H9 (cell line): Measurements from ENCODE around the gene GNB3. TPM values are rescaled to one million over a fixed set of nuclear protein-coding genes. Genes with fewer than 3 reads are reported as not detected.

Experiments
- DNase-seq: peaks from one replicate; pipeline ENCODE4 v3.0.0-alpha.2; 2017
- H2AFZ ChIP-seq: one replicate; pipeline ENCODE4 v1.6.1; 2013; ENCODE audit warnings: mild to moderate bottlenecking, low read length, control low read depth, moderate library complexity
- H2AK5ac ChIP-seq: 2 replicates; pipeline ENCODE4 v1.6.1; 2013; ENCODE audit warnings: low read length, control low read depth, mixed read lengths; ENCODE audit not compliant: insufficient read length
- H2BK120ac ChIP-seq: one replicate; pipeline ENCODE4 v1.6.1; 2013; ENCODE audit warnings: low read depth, mild to moderate bottlenecking, low read length, control low read depth, inconsistent platforms; ENCODE audit not compliant: poor library complexity, severe bottlenecking
- H2BK12ac ChIP-seq: 2 replicates; pipeline ENCODE4 v1.6.1; 2013; ENCODE audit warnings: low read length, control low read depth, mixed read lengths, low read depth; ENCODE audit not compliant: insufficient read length
- H2BK15ac ChIP-seq: 2 replicates; pipeline ENCODE4 v1.6.1; 2013; ENCODE audit warnings: low read depth, low read length, control low read depth
- H2BK20ac ChIP-seq: one replicate; pipeline ENCODE4 v1.6.1; 2013; ENCODE audit warnings: low read depth, mild to moderate bottlenecking, low read length, control low read depth, inconsistent platforms; ENCODE audit not compliant: poor library complexity, severe bottlenecking
- H2BK5ac ChIP-seq: 2 replicates; pipeline ENCODE4 v1.6.1; 2013; ENCODE audit warnings: low read length, control low read depth, mixed read lengths; ENCODE audit not compliant: insufficient read length
- H3K14ac ChIP-seq: 2 replicates; pipeline ENCODE4 v1.6.1; 2013; ENCODE audit warnings: low read length, control low read depth; ENCODE audit not compliant: insufficient read depth
- H3K18ac ChIP-seq: 2 replicates; pipeline ENCODE4 v1.6.1; 2013; ENCODE audit warnings: low read depth, mild to moderate bottlenecking, mixed read lengths, low read length, control low read depth; ENCODE audit not compliant: insufficient read length
- H3K23ac ChIP-seq: 2 replicates; pipeline ENCODE4 v1.6.1; 2013; ENCODE audit warnings: low read length, control low read depth, mixed read lengths, low read depth; ENCODE audit not compliant: insufficient read length
- H3K23me2 ChIP-seq: 2 replicates; pipeline ENCODE4 v1.6.1; 2013; ENCODE audit warnings: low read depth, mild to moderate bottlenecking, mixed read lengths, low read length, control low read depth; ENCODE audit not compliant: insufficient read length, poor library complexity, severe bottlenecking
- H3K27ac ChIP-seq: 2 replicates; pipeline ENCODE4 v1.5.1; 2013; ENCODE audit warnings: low read length, control low read depth, mixed read lengths, low read depth; ENCODE audit not compliant: insufficient read length
- H3K27me3 ChIP-seq: 2 replicates; pipeline ENCODE4 v1.6.1; 2013; ENCODE audit warnings: low read length, control low read depth, inconsistent platforms; ENCODE audit not compliant: insufficient read depth
- H3K4ac ChIP-seq: 2 replicates; pipeline ENCODE4 v1.6.1; 2013; ENCODE audit warnings: low read depth, mild to moderate bottlenecking, control low read depth, inconsistent platforms, low read length, moderate library complexity
- H3K4me1 ChIP-seq: 2 replicates; pipeline ENCODE4 v1.6.1; 2013; ENCODE audit warnings: low read length, control low read depth, inconsistent platforms; ENCODE audit not compliant: insufficient read depth
- H3K4me2 ChIP-seq: 2 replicates; pipeline ENCODE4 v1.6.1; 2013; ENCODE audit warnings: low read length, control low read depth, mixed read lengths; ENCODE audit not compliant: insufficient read length, insufficient read depth
- H3K56ac ChIP-seq: 2 replicates; pipeline ENCODE4 v1.6.1; 2013; ENCODE audit warnings: low read depth, mild to moderate bottlenecking, mixed read lengths, low read length, control low read depth; ENCODE audit not compliant: insufficient read length
- H3K79me1 ChIP-seq: 2 replicates; pipeline ENCODE4 v1.6.1; 2013; ENCODE audit warnings: low read depth, mild to moderate bottlenecking, moderate library complexity, low read length, control low read depth, inconsistent platforms; ENCODE audit not compliant: insufficient read depth, poor library complexity, severe bottlenecking
- H3K79me2 ChIP-seq: 2 replicates; pipeline ENCODE4 v1.6.1; 2013; ENCODE audit warnings: low read length, control low read depth, inconsistent platforms; ENCODE audit not compliant: insufficient read depth
- H3K9ac ChIP-seq: 2 replicates; pipeline ENCODE4 v1.6.1; 2013; ENCODE audit warnings: low read length, control low read depth, mixed read lengths; ENCODE audit not compliant: insufficient read length; ENCODE audit errors: extremely low read depth
- H3K9me3 ChIP-seq: one replicate; pipeline ENCODE4 v1.6.1; 2013; ENCODE audit warnings: low read depth, low read length, inconsistent platforms; ENCODE audit not compliant: control insufficient read depth
- H3T11ph ChIP-seq: one replicate; pipeline ENCODE4 v1.6.1; 2013; ENCODE audit warnings: mild to moderate bottlenecking, low read length, control low read depth, inconsistent platforms
- H4K20me1 ChIP-seq: one replicate; pipeline ENCODE4 v1.6.1; 2013; ENCODE audit not compliant: control insufficient read depth, insufficient read length, insufficient read depth
- H4K5ac ChIP-seq: 2 replicates; pipeline ENCODE4 v1.6.1; 2013; ENCODE audit warnings: low read depth, mild to moderate bottlenecking, mixed read lengths, low read length, control low read depth; ENCODE audit not compliant: insufficient read length
- H4K8ac ChIP-seq: replicated peaks from 2 replicates; pipeline ENCODE4 v1.6.1; 2013; ENCODE audit warnings: low read length, control low read depth, mixed read lengths, low read depth; ENCODE audit not compliant: insufficient read length
- H4K91ac ChIP-seq: 2 replicates; pipeline ENCODE4 v1.6.1; 2013; ENCODE audit warnings: low read depth, mild to moderate bottlenecking, moderate library complexity, mixed read lengths, low read length, control low read depth; ENCODE audit not compliant: insufficient read length
- H3K27ac Mint-ChIP-seq, 3 experiments: 2 replicates in 2 of 3; 3 replicates in 1 of 3; pipeline ENCODE4 v1.8.0; 2020 to 2021; ENCODE audit warnings: mixed read lengths in 3 of 3, mild to moderate bottlenecking in 1 of 3, moderate library complexity in 1 of 3
- H3K27me3 Mint-ChIP-seq: 2 replicates; pipeline ENCODE4 v1.8.0; 2021; ENCODE audit warnings: low read depth, mild to moderate bottlenecking, moderate library complexity, mixed read lengths
- H3K36me3 Mint-ChIP-seq, 3 experiments: 2 replicates in 2 of 3; 3 replicates in 1 of 3; pipeline ENCODE4 v1.8.0; 2020 to 2021; ENCODE audit warnings: low read depth in 3 of 3, mixed read lengths in 3 of 3; ENCODE audit not compliant: insufficient read depth in 1 of 3
- H3K4me1 Mint-ChIP-seq, 2 experiments: 2 replicates each; pipeline ENCODE4 v1.8.0; 2020; ENCODE audit warnings: mixed read lengths in 2 of 2
- H3K4me3 Mint-ChIP-seq, 2 experiments: 2 replicates in 1 of 2; 3 replicates in 1 of 2; pipeline ENCODE4 v1.8.0; 2020 to 2021; ENCODE audit warnings: mild to moderate bottlenecking in 2 of 2, mixed read lengths in 2 of 2, moderate library complexity in 1 of 2
- H3K9me3 Mint-ChIP-seq, 2 experiments: 2 replicates in 1 of 2; 3 replicates in 1 of 2; pipeline ENCODE4 v1.8.0; 2020; ENCODE audit warnings: mild to moderate bottlenecking in 2 of 2, mixed read lengths in 2 of 2, moderate library complexity in 1 of 2
- CTCF ChIP-seq: fragments of 200-600 bp; sonication (generic); conservative IDR thresholded peaks from 3 replicates; pipeline ENCODE4 v1.8.0; 2021; ENCODE audit warnings: antibody characterized with exemption, mild to moderate bottlenecking
- WGBS: extraction: QIAGEN DNeasy Blood & Tissue Kit; methylation state at CpG from one replicate; pipeline ENCODE4 v1.1.7; 2013; ENCODE audit warnings: missing lambda C conversion rate, low lambda C conversion rate, mixed read lengths; ENCODE audit not compliant: insufficient read length; ENCODE audit errors: extremely low coverage; 5-methylcytosine and 5-hydroxymethylcytosine counted together
- total RNA-seq: library from RNA; stranded (reverse); gene quantifications from 2 replicates; pipeline ENCODE4 v1.2.1, GENCODE V29; 2021

Gene GNB3
- total RNA-seq, 1 experiment from 2014 or later = 17.3 TPM

- Mint-ChIP-seq H3K4me1 (peaks cover 3 to 25% of the 10 kb centered on the region in 2 experiments), H3K27me3 (no peaks in the 10 kb centered on the region), H3K4me3 (peak overlapping the region in 1 of 2 experiments; percentile 25; a peak in 1 of 5 replicates), H3K36me3 (peaks cover 43 to 85% (median 76%) of the 10 kb centered on the region in 3 experiments; a peak in 6 of 7 replicates), H3K27ac (peak overlapping the region in 1 of 3 experiments; percentile 71; a peak in 1 of 7 replicates), H3K9me3 (no peaks in the 10 kb centered on the region; a peak in 1 of 5 replicates)
- H4K20me1 ChIP-seq = no peaks in the 10 kb centered on the region
- H3K18ac ChIP-seq = no peak overlapping the region
- H3K9ac ChIP-seq = no peak overlapping the region
- no peak overlapping the region for H2AK5ac ChIP-seq
- no peak overlapping the region for H2BK15ac ChIP-seq
- no peak for DNase-seq
- H3T11ph ChIP-seq = no peak overlapping the region
- no peak overlapping the region for H2BK20ac ChIP-seq
- no peak overlapping the region for H4K8ac ChIP-seq
- H3K56ac ChIP-seq = no peak overlapping the region
- H3K23ac ChIP-seq = no peak overlapping the region
- no CpG with 5 or more reads among the region's 5 CpGs for WGBS
- no peaks in the 10 kb centered on the region for H3K4me1 ChIP-seq
- H2AFZ ChIP-seq = no peak overlapping the region
- H3K27ac ChIP-seq = no peak overlapping the region
- no peak overlapping the region for H3K4me2 ChIP-seq
- H3K27me3 ChIP-seq = no peaks in the 10 kb centered on the region
- no peak for TF ChIP-seq CTCF
- H3K23me2 ChIP-seq = no peaks in the 10 kb centered on the region
- no peak overlapping the region for H2BK12ac ChIP-seq
- H3K79me2 ChIP-seq = peaks cover 1% of the 10 kb centered on the region; the same call in 1 of the 2 replicates
- no peak overlapping the region for H2BK5ac ChIP-seq
- H3K79me1 ChIP-seq = no peaks in the 10 kb centered on the region
- H3K14ac ChIP-seq = no peak overlapping the region
- H4K91ac ChIP-seq = no peak overlapping the region
- H2BK120ac ChIP-seq = no peak overlapping the region
- H4K5ac ChIP-seq = no peak overlapping the region
- no peaks in the 10 kb centered on the region for H3K9me3 ChIP-seq
- H3K4ac ChIP-seq = no peak overlapping the region
These were observed 5.9 kb upstream of the GNB3 start for GRCh38 chr12:6834873-6835272.
